ENCODE data around the gene UCP3.

Gene UCP3

DNA sequence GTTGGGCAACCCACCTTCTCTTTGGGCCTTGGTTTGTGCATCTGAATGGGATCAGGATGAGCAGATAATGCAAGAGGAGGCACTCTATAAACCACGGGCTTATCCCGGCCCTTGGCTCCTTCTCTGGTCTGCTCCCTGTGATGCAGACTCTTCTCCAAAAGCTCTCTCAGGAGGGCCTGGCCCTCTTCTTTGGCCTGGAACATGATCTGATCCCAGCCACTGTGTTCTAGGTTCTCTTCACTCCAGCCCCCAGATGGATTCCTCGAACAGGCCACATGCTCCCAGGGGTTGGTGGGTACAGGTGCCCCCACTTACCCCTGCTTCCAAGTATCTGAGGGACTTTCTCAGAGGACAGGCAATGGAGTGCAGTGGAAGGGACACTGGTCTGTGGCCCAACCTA, 8.7 kb upstream of the UCP3 start:
- no peak for FAIRE-seq

DNA sequence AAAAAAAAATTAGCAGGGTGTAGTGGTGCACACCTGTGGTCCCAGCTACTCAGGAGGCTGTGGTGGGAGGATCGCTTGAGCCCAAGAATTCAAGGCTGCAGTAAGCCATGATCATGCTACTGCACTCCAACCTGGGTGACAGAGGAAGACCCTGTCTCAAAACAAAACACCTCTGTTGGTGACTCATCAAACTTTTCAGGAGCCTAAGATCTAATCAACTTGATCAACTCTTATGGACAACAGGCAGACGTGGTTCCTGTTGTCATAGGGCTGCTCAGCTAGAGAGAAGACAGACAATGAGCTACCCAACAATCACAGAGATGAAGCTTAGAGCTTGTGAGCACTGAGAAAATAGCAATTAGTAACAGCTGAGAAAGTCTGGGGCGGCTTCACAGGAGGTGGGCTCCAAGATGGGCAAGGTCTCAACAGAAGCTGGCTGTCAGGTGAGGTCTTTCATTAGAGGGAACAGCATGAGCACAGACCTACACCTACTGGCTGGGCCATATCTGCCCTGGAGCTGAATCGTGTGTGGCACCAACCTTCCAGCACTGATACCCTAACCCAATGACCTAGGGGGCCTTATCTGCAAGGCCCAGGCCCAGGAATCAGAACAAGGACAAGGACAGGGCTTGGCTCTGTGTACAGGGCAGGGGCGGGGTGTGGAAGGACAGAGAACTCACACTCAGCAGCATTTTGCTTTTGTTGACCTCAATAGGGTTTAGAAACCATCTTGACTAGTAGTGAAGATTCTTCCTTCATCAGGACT, 7.2 kb upstream of the UCP3 start:
- no peak for FAIRE-seq

DNA sequence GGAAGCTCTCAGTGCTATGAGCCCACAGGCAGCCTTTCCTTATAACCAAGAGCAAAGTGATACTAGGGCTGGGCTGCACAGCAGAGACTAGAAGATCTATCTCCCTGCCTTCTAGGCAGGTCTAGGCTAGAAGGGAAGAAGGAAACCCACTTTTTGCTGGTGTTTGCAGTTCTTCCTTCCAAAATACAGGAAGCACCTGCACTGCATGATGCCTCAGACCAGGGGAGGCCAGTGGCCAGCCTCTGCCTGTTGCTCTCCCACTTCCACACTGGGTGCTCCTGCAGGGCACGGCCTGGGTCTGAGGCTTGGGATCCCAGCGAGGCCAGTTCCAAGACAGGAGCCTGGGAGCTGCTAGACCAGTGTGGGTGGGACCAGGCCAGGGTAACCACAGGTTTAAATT, 6.0 kb upstream of the UCP3 start:
- no peak for FAIRE-seq

DNA sequence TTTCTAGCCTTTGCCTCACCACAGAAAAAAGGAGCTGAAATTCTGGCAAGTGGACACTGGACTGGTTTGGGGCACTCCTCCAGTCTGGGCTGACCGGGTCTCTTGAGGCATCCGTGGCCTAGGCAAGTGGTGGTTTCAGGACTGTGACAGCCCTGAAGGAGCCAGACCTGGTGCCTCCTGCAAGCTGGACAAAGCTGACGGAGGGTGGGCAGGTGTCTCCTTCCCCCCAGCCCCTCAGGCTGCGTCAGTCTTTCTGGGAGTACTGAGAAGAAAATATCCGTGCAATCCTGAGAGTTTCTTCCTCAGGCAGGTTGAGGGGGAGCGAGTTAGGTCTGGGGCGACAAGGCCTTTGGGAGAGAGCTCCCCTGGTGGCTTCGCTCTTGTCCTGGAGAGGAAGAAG, 4.3 kb upstream of the UCP3 start:
- FAIRE-seq, result no peak

DNA sequence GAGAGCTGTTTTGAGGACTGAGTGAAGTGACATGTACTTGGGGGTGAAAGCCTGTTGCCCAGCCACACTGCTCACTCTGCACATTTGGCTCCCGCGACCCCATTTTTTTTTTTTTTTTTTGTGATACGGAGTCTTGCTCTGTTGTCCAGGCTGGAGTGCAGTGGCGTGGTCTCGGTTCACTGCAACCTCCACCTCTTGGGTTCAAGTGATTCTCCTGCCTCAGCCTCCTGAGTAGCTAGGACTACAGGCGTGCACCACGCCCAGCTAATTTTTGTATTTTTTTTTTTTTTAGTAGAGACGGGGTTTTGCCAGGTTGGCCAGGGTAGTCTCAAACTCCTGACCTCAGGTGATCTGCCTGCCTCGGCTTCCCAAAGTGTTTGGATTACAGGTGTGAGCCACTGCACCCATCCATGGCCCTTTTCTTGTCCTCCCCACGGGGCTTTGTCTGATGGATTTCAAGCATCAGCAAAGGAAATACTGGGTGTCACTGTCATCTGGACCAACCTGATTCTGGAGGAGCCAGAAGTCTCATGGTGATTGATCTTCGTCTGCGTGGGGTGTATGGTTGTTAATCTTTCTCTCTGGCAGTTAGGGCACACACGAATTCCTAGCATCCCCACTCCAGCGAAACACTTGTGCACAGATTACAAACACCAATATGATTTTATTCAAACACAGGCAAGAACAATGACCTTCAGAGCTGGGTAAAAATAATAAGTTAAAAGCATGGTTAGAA, 3.4 kb upstream of the UCP3 start:
- no peak for FAIRE-seq

DNA sequence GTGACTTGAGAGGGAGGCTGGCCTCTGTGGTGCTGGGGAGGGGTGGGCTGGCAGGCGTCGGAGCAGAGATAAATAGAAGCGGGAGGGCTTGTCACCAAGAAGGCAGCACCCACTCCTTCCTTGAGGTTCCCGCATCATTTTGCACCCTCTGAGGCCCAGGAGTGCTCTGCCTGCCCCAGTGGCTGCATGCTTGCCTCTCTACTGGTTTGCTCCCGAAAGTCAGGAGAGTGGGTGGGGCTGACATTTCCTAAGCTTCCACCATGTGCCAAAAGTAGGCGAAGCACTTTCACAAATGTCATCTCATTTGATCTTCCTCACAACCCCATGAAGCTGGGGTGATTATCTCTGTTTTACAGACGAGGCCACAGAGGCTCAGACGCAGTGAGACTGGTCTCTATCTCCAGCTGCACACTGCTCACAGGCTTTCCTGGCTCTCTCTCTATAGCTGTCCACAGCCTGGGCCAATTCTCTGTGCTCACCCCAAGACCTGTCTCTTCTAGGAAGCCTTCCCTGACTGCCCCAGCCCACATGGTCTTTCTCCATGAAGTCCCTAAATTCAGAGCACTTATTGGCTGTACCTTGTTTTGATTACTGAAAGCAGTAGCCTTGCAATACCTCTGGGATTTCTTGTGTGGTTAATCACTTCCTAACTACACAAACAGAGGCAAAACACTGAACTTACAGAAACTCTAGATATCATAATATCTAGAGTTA, 2.6 kb upstream of the UCP3 start:
- FAIRE-seq, result no peak

DNA sequence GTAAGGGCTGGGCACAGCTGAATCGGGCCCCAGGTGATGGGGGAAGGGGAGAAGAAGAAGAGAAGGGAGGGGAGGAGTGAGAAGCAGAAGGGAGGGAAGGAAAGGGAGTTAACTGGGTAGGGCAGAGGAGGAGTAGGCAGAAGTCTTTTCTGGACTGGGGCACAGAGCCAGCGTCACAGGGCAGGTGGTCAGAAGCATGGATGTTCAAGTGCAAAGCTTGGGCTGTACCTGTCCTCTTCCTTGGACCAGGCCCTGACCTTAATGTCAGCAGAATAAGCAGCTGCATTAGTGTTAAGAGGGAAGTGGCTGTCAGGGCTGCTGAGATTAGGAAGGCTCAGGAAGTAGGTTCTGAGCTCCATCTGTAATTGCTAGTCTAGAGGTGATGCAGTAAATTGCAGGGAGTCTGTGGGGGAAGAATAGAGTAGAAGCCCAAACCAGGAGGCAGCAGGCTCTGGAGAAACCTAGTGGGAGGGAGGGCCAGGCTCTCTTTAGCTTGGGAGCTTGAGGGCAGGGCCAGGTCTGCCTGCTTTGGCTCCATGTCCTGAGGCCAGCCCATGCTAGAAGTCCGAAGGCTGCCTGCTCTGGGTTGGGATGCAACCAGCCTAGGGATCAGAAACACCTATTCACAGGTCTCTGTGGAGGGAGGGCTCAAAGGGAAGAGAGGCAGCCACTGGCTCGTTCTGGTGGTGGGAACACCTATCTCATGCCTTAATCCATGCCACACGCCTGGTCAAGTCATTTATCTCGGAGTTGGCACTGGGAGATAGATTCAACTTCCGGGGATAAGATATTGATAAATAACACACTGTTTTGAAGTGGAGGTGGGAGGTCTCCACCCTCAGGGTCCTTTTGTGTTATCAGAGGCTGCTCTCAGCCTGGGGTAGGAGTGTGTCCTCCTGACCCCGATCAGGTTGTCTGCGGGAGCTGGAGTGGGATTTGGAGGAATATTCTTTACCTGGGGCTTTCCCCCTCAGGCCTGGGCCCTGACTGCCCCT, 1.7 kb upstream of the UCP3 start:
- no peak for FAIRE-seq

DNA sequence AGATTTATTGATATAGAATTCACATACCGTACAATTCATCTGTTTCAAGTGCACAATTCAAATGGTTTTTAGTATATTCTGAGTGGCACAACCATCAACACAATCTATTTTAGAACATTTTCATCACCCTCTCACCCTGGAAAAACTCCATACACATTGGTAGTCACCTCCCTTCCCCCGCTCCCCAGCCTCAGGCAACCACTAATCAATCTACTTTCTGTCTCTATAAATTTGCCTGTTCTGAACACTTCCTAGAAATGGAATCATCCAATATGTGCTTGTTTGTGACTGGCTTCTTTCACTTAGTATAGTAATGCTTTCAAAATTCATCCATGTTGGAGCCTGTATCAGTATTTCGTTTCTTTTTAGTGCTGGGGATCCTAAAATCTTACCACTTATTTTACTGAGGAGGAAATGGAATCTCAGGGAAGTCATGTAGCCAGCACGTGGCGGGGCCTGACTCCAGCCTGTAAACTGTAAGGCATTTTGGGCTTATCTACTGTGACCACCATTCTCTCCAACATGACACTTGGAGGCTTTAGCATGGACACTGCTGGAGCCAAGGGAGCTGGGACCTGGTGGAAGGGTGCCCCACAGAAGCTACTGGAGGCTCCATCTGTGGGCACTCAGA, 905 bp upstream of the UCP3 start:
- FAIRE-seq, result no peak

DNA sequence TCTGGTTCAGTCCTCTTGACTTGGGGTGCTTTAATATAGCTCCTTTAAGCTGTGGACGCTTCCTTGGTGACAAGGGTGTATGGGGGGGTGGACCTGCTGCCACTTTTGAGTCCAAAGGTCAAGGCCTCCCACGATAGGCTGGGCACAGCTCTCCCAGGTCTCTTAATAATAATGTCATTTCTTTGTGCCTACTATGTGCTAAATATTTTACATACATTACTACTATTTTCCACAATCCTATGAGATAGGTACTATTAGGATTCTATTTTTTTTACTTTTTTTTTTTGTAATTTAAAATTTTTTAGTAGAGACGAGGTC, 304 bp upstream of the UCP3 start:
- no peak for FAIRE-seq

DNA sequence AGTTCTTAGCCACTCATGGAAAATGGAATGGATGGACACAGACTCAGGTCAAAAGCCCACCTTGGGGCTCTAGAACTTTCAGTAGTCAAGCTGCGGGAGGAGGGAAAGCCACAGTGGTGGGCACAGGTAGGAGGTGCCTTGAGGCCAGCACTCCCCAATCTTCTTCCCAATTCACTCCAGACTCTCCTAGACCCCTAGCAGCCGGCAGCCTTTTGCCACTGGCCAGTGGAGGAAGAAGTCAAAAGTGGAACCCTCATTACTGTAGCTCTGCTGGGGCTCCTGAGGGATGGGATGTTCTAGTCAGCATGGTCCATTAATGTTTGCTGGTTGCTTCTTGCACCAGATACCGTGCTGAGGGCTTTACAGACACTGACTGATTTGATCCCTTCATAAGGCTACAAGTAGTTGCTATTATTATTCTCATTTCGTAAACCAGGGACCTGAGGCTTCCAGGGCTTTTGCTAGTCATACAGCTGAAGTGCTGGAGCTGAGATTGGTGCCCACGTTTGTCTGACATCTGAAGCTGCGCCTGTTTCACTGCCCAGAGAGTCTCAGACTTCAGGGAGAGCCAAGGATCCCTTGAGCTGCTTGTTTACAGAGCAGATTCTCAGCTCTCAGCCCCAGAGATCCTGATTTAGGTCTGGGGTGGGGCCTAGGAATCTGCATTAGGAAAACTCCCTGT, 1.1 kb downstream of the UCP3 start:
- FAIRE-seq, result no peak

DNA sequence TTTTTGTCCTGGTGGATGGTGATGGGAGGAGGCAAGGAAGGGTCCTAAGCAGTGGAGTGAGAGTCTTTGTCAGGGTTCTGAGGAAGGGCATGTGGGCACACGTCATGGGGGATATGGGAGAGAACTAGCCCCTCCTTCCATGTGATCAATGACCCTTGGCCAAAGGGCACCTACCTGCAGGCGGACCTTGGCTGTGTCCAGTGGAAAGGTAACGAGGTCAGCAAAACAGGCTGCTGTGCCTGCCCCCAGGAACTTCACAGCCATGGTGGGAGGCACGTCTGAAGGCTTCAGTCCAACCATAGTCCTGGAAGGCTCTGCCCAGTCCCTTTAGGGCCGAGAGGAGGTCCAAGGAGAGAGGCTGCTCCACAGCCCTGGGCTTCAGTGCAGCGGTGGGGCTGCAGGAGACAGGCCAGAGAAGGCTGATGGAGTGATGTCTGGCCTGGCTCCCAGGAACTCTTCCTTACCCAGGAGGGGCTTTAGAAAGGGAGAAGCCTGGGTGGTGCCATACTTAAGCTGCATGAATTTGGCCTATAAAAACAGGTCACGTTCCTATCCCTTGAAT, 2.1 kb downstream of the UCP3 start:
- FAIRE-seq, result no peak

DNA sequence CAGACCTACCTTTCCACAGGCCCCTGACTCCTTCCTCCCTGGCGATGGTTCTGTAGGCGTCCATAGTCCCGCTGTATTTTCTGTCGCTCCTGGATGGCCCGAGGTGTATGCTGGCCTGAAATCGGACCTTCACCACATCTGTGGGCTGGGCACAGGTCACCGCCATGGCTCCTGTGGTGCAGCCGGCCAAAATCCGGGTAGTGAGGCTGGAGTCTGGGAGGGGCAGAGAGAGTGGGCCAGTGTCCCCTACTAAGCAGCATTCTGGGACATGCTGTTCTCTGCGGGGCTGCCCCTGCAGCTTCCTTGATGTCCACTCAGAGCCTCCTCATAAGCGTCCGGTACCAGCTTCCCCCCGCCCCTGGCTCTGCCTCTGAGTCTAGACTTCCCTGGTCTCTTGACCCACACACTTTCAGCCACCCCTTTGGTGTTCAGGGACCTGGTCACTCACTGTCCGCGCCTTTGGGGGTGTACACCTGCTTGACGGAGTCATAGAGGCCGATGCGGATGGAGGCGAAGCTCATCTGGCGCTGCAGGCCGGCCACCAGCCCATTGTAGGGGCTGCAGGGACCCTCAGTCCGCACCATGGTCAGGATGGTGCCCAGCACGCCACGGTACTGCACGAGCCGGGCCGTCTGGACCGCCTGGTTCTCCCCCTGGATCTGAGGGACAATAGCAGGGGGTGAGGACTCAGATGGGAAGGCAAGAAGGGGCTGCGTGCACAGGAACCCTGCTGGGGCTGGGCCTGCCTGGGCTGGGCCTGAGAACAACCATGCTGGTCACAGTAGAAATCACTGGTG, 3.0 kb downstream of the UCP3 start:
- no peak for FAIRE-seq

DNA sequence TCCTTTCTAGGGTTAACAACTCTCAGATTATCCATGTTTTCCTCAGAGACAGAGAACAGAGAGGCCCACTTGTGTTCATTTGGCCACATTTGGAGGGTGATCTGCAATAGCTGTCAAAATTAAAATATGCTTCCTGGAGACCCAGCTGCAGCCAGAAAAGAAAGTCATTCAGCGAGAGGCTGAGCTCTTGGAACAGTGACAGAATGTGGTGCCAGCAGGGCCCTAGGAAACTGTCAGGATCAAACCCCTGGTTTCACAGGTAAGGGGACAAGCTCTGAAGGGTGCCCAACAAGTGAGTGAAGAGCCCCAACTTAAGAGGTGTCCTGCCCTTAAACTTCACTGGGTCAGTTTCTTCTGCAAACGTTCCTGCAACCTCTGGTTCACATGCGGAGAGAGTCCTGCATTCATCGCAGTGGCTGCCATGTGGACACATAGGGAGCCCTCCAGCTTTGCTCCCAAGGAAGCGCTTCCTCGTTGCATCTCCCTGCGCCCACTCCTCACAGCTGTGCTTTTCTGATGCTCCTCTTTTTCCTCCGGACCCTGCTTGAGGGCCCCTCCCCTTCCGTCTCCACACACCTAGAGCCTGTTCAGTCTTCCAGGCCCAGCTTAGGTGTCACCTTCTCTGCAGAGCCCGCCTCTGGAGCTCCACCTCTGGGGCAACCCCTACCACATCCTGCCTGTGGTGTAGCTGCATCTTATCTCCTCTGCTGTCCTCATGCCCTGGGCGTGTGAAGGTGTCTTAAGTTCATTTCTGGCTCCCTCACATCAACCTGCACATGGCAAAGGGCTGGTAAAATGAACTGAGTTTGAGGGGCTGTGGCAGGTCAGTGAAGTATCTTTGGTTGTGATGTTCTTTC, 3.9 kb downstream of the UCP3 start:
- FAIRE-seq, result no peak

DNA sequence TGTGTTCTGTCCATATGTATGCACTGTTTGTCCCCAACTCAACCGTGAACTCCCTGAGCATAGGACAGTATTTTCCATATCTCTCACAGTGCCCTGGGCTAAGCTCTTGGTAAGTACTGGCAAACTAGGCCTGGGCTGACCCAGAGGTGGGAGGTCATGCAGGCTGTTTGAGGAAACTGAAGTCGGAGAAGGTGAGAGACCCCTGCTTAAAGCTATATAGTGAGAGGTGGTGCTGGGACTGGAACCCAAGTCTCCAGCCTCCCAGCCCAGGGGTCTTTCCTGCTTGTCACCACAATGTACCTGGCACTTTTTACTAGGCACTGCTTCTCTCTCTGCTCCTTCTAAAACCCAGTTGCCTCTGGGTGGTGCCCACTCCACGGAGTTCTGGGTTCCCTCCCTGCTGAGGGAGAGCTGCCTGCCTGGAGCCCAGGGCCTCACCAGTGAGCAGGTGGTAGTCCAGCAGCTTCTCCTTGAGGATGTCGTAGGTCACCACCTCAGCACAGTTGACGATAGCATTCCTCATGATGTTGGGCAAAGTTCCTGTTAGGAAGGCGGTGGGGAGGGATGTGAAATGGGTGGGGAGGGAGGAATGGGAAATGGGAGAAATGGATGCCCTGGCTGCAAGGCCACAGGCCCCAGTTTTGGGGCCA, 4.7 kb downstream of the UCP3 start:
- no peak for FAIRE-seq

DNA sequence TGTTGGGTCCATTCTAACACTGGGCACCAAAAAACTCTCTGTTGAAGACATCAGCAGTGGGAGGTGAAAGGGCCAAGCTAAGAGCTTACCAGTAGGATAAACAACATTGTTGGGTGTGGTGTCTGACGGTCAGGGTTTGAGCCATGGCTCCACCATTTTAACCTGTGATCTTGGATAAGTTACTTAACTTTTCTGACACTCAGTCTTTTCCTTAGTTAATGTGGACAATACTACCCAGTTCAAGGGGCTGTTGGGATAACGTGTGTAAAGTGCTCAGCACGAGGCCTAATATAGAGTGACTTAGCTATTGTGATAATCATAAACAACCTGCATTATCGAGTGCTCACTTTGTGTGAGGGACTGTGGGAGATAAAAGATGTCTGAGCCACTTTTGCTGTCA, 6.1 kb downstream of the UCP3 start:
- no peak for FAIRE-seq

DNA sequence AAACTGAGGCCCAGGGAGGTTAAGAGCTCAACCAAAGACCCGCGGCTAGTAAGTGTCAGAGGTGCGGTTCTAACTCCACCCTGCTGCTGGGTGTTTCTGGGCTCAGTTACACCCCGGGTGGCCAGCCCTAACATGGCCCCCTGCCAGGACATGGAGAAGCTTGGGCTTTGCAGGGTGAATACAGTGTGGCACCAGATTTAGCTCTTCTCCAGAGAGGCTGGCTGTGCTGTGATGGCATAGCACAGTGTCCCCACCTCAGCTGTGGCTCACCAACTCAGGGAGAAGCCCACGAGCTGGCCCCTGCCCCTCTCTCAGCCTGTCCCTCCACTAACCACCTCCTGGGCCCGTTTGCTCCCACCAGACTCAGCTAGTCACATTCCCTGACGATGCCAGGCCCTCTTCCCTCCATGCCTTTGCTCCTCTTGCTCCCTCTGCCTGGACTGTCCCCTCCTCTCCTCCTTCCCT, 7.0 kb downstream of the UCP3 start:
- no peak for FAIRE-seq

DNA sequence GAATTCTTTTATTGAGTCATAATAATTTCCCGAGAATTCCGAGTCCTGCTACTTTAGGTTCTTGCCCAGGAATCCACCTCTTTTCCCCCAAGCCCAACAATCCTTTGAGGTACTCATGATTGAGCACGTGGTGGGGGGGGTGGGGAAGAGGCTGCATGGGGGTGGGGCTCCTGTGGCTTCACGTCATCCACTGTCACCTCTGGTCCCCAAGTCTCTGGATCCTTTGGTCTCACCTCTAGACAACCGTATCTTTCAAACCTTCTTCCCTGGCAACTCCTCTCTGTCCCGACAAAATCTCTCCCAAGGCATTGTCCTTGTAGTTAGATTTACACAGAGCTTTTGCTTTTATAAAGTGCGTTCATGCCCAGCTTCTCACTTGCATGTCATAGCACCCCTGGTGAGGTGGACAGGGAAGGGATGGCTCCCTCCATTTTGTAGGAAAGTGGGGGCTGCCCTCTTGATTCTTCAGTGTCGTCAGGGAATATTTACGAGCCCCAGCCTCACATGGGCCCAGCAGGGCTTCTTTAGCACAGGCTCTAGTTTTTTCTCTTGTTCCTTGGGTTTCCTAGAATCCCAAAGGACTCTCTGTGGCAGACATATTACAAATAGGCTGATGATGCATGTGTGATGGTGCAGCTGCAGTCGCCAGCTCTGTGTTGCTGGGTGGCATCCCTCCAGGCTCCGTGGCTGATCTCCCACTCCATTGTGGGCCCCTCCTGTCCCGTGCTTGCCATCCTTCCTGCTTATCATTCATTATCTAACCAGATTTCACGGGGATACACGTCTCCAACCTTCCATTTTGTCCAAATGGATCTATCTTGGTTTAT, 8.4 kb downstream of the UCP3 start:
- no peak for FAIRE-seq

Data from A204.1 (cell line).